H4 (cell line): ENCODE measurements around the gene RNASE13. TPM values are rescaled to one million over a fixed set of nuclear protein-coding genes. Genes with fewer than 3 reads are reported as not detected.

Experiments used
- DNase-seq: peaks from one replicate; pipeline ENCODE4 v3.0.0-alpha.2; 2015; ENCODE audit warnings: low spot score
- total RNA-seq: library from RNA; depleted of rRNA; stranded (reverse); fragments of >200 nt; shearing (Covaris generic); gene quantifications from 2 replicates; pipeline ENCODE4 v1.2.3, GENCODE V29; 2014

The RNASE13 gene
- total RNA-seq, 1 experiment from 2014 or later, result not detected

DNA sequence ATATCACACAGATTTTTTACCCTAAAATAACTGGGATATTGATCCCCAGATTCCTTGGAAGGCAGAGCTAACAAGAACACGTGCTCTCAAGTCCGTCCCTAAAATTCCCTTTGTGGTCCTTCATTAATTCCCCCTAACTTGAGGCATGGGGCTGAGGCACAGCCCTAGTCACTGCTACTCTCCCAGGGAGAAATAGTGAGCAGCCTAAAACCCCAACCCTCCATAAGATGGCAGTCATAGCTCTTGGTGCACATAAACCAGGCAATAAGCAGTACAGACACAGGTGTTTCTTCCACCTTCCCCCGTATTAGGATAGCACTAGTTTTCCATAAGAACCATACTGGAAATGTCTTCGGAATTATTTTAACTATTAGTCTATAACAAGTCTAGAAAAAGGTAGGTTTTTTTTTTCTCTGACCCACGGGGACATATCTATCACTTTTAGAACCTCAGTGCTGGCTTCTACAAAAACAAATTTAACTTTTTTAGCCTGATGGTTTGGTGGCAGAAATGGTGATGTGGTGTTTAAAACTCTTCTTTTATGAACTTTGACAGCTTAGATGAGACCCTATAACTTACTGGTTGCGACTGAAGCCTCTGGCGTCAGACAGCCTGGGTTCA lies 32.4 kb upstream of the RNASE13 start:
- no peak for DNase-seq

DNA sequence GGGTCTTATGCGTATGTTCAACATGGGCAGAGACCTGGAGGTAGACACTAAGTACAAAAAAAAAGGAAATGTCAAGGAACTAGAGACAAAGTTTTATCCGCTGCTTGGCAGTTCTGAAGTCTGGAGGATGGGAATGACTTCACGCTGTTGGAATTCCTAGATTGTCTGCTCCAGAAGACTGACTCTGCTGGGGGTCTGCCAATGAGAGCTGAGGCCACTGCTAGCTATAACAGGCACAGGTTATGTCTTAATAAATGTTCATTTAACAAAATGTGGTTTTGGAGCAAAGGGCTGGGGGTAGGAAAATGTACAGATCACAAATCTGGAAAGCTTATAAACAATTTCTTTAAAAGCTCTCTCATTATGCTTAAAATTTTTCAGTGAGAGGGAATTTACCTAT lies 28.9 kb upstream of the RNASE13 start:
- DNase-seq, result peak; percentile 39

DNA sequence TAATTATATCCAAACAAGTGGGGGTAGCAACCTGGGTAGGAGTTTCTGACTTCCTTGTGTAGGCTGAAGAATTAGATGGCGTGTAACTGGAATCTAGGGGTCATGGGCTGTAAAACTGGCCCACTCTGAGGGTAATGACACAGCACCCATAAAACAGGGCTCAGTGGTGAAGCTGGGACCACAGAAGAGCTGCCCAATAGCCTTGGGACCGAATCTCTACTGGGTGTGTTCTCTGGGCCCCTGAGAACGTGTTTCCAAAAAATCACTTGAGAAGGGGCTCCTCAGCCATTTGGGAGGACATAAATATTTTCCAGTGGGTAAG lies 26.7 kb upstream of the RNASE13 start:
- DNase-seq, result no peak

- no peak for DNase-seq
Observed at GRCh38 chr14:21060614-21061346, 26.2 kb upstream of the RNASE13 start.

GRCh38 chr14:21059842-21060613 lies 25.4 kb upstream of the RNASE13 start:
- DNase-seq, result no peak

DNA sequence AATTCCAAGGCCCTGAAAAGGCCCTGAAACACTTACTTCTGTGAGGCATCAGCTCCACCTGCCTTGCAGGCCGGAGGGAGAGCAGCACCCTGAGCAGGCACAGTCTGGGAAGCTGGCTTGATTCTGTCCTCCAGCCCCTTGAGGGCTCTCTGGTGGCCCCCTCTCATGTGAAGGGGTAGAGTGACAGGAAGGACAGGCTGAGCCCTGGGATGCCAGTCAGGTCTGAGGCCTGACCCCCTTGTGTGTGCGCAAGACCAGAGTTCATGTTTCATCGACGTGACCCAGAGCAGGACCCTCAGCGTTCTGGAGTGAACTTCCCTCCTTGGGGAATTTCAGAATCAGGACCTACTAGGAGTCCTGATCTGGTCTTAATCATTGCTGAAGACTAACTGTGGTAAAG lies 24.3 kb upstream of the RNASE13 start:
- no peak for DNase-seq

GRCh38 chr14:21057803-21058675 lies 23.4 kb upstream of the RNASE13 start, which contains the start of gene RNASE8:
TSS of gene RNASE8 (plus strand) at chr14:21057822. CDS start at chr14:21057893, 71 bp downstream.
- peak; percentile 29 for DNase-seq

DNA sequence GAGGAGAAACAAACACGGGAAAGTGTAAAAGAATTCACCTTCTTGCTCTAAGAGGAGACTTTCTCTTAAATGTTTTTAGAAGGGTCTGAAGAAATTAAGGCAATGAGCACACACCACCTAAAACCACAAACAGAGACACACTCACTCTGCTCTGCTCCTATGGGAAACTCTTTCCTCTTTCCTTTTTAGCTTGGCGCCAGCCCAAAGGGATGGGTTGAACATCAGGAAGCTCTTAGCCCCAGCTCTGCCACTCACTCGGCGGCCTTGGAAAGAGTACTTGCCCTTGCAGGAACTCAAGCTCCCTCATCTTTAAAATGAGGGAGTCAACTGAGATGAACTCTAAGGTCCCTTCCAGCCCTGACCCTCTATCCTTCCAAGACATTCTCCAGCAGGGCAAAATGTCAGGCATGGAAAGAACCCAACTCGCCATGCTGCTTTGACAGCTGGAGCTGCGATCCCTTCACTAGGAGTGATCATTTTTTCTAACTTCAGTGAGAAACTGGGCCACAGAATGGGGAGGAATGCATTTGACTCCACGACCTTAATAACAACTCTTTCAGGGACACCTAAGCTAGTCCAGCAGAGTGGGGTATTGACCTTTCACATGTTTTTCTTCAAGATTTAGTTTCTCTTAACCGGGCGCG lies 22.0 kb upstream of the RNASE13 start:
- DNase-seq, result no peak

DNA sequence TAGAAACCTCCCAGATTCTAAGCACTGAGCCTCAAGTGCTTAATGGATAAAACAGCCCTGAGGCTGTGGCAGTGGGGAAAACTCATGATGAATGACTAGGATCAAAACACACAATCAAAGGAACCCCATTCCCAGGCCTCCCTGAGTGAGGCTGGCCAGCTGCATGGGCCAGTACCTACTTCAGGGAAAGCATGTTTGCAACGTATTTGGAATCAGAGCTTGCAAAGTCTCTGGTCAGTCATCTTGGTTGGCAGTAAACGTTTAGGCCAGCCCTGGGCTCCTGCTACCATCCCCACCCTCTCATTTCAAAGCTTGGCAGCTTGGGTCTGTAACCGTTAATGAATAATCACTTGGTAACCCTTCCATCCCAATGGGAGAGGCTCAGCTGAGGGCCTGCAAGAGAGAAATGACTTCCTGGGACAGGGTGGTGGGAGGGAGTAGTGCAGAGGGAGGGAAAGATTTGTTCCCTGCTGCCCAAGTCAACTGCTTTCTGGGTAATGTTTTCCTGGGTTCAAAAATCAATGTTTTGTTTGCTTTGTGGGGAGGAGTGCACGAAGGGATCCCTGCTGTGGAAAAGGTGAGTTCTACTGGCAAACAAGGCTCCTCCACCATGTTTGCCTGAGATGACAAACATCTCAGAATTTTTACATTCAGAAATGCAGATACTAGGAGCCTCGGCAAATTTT lies 21.0 kb upstream of the RNASE13 start:
- DNase-seq, result no peak

- no peak for DNase-seq
Observed at GRCh38 chr14:21054768-21055145, 20.1 kb upstream of the RNASE13 start.

- DNase-seq, result no peak
Observed at GRCh38 chr14:21054123-21054767, 19.6 kb upstream of the RNASE13 start.

DNA sequence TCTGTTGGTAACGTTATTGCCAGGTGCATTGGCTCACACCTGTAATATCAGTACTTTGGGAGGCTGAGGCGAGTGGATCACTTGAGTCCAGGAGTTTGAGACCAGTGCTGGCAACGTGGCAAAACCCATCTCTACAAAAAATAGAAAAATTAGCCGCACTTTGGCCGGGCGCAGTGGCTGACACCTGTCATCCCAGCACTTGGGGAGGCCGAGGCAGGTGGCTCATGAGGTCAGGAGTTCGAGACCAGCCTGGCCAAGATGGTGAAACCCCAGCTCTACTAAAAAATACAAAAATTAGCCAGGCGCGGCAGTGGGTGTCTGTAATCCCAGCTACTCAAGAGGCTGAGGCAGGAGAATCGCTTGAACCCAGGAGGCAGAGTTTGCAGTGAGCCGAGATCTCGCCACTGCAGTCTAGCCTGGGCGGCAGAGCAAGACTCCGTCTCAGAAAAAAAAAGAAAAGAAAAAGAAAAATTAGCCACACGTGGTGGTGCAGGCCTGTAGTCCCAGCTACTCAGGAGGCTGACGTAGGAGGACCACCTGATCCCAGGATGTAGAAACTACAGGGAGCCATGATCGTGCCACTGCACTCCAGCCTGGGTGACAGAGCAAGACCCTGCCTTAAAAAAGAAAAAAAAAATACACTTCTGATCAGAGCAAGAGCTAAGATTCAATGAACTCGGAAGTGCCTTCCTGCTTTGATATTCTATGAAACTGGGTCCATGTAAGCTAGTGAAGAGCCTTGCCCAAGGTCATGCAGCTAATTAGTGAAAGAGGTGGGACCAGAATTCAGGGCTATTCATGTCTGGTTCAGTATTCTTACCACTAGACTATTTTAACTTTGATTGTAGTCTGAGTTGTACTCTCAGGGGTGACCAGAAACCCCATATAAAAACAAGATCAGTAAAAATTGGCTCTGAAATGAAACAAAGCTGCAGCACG lies 18.8 kb upstream of the RNASE13 start:
- no peak for DNase-seq

GRCh38 chr14:21050597-21050996 lies 16.0 kb upstream of the RNASE13 start:
- DNase-seq, result no peak

- DNase-seq, result no peak
Observed at GRCh38 chr14:21049271-21049673, 14.7 kb upstream of the RNASE13 start.

DNA sequence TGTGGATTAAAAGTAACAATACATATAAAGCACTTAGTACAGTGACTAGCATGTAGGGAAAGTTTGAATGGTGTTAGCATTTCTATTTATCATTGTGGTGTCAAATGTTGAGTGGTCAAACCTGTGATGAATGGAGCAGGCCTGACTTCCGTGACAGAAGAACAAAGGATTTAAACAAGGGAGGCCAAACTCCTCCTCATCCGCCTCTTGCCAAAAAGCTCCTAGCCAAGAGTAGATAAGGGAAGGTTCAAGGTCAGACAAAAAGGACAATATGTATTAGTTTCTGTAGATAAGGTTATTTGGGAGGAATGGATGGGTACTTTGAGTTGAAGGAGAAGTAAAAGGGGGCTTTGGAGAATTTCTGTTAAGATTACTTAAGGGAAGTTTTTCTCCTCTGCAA lies 14.0 kb upstream of the RNASE13 start:
- no peak for DNase-seq

DNA sequence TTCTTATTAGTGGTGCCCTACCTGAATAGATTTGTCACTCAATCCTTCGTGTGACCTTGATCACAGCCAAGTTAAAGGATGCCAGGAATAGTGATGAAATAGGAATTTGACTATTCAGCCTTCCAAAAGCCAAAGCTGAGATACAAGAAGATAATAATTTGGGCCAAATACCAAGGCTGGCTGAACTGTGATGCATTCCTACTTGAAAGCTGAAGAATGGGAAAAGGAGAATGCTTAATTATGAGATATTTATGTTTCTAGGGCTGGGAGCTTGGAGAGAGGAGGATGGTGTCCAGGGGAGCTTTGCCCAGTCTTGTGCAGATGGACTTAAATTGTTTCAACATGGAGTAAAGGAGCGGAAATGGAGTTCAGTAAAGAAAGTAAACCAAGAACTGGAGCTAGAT lies 12.8 kb upstream of the RNASE13 start:
- no peak for DNase-seq

DNA sequence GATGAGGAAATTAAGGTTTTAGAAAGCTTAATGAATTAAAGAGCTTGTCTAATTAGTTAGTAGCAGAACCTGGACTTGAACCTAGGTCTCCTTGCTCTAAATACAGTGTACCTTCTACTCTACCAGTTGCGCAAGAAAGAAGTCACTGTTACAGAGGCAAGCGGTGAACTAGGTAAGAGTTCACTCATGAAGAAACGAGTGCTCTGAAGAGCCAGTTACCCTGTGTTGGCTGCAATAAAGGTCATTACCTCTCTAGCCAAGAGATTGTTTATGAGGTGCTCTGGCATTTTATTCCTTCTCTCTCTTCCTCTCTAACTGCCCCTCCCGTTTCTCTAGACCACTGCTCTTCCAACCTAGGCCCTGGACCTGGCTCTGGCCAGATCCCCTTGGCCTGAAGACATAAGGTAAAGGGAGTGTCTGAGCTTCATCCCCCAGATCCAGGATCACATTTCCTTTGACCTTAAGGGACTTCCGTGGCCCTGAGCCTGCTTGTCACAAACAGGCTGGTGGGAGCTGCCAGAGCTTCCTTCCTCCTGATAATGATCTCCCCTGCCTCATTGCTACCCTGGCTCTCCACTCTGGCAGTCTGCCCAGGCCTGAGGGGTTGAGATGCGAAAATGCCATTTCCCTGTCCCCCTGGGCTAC lies 9.5 kb upstream of the RNASE13 start:
- no peak for DNase-seq

- no peak for DNase-seq
Observed at GRCh38 chr14:21043387-21043973, 8.9 kb upstream of the RNASE13 start.
